ENCODE results near the gene ARRDC1.

- TF ChIP-seq CTCF (IDR thresholded peaks at IDR 0.05) (no peak), POLR2A (IDR thresholded peaks at IDR 0.05; ENCODE audit: low read depth) (no peak), EP300 (IDR thresholded peaks at IDR 0.05) (no peak), POLR2AphosphoS5 (IDR thresholded peaks at IDR 0.05) (no peak)
Measured at GRCh38 chr9:137598943-137599342, 6.5 kb upstream of the ARRDC1 start.
